IMR-90 (cell line): ENCODE measurements around the gene HPSE. TPM values are rescaled to one million over a fixed set of nuclear protein-coding genes. Genes with fewer than 3 reads are reported as not detected.

Source experiments
- ATAC-seq: fragments of 200-7000 bp; cut with Tn5 transposase; 2 replicates; pipeline ENCODE4 v1.9.1; 2020; ENCODE audit warnings: low read depth, mild to moderate bottlenecking, moderate library complexity
- BruUV-seq: library from RNA; stranded (reverse); fragments of 400-500 nt; replicated peaks from 2 replicates; lab custom pipeline; 2021; lab: Mats Ljungman, UMichigan
- CTCF ChIA-PET: fragments of 300-600 bp; formaldehyde crosslinking; extraction: SDS; loops from one replicate; lab custom pipeline; 2021; ENCODE audit warnings: antibody characterized with exemption; lab: Yijun Ruan, JAX
- POLR2A ChIA-PET: fragments of 300-600 bp; sonication (Branson Sonifier 250); formaldehyde crosslinking; loops from one replicate; lab custom pipeline; 2022; ENCODE audit warnings: antibody characterized with exemption; ENCODE audit not compliant: unreplicated experiment; lab: Charles Lee
- DNase-seq: peaks from one replicate; pipeline ENCODE4 v3.0.0; 2013
- H2AFZ ChIP-seq: replicated peaks from 2 replicates; pipeline ENCODE3; 2013; ENCODE audit warnings: low read length, mild to moderate bottlenecking; ENCODE audit not compliant: poor library complexity
- H2AK5ac ChIP-seq: 2 replicates; pipeline ENCODE4 v1.6.1; 2013; ENCODE audit warnings: low read depth, low read length, inconsistent platforms
- H2AK9ac ChIP-seq: replicated peaks from 2 replicates; pipeline ENCODE3; 2013; ENCODE audit warnings: mild to moderate bottlenecking, low read depth, low read length, moderate library complexity; ENCODE audit not compliant: poor library complexity
- H2BK120ac ChIP-seq: 2 replicates; pipeline ENCODE4 v1.6.1; 2013; ENCODE audit warnings: low read depth, low read length, inconsistent platforms
- H2BK15ac ChIP-seq: 3 replicates; pipeline ENCODE4 v1.6.1; 2013; ENCODE audit warnings: low read depth, low read length, inconsistent platforms
- H2BK20ac ChIP-seq: 2 replicates; pipeline ENCODE4 v1.6.1; 2013; ENCODE audit warnings: low read depth, mild to moderate bottlenecking, inconsistent platforms, low read length, moderate library complexity
- H2BK5ac ChIP-seq: 2 replicates; pipeline ENCODE4 v1.6.1; 2013; ENCODE audit warnings: mild to moderate bottlenecking, low read depth, low read length, inconsistent platforms; ENCODE audit not compliant: poor library complexity, severe bottlenecking
- H3K14ac ChIP-seq: replicated peaks from 2 replicates; pipeline ENCODE4 v1.6.1; 2013; ENCODE audit warnings: low read depth, low read length, inconsistent platforms
- H3K18ac ChIP-seq: 2 replicates; pipeline ENCODE4 v1.6.1; 2013; ENCODE audit warnings: low read depth, low read length, control low read depth
- H3K23ac ChIP-seq: 2 replicates; pipeline ENCODE4 v1.6.1; 2013; ENCODE audit warnings: low read depth, low read length, inconsistent platforms
- H3K27ac ChIP-seq: 2 replicates; pipeline ENCODE4 v1.5.1; 2013; ENCODE audit warnings: mild to moderate bottlenecking, control low read depth, low read length; ENCODE audit not compliant: insufficient read depth
- H3K27me3 ChIP-seq: 2 replicates; pipeline ENCODE4 v1.6.1; 2013; ENCODE audit warnings: low read length; ENCODE audit not compliant: control insufficient read depth, insufficient read depth
- H3K36me3 ChIP-seq: 2 replicates; pipeline ENCODE4 v1.6.1; 2013; ENCODE audit warnings: low read length, mixed read lengths; ENCODE audit not compliant: control insufficient read depth, insufficient read depth
- H3K4ac ChIP-seq: 2 replicates; pipeline ENCODE4 v1.6.1; 2013; ENCODE audit warnings: low read depth, low read length, inconsistent platforms
- H3K4me1 ChIP-seq: 2 replicates; pipeline ENCODE4 v1.6.1; 2013; ENCODE audit warnings: low read length, mixed read lengths; ENCODE audit not compliant: control insufficient read depth, insufficient read depth
- H3K4me2 ChIP-seq: 2 replicates; pipeline ENCODE4 v1.6.1; 2013; ENCODE audit warnings: low read depth, mild to moderate bottlenecking, control low read depth, low read length, moderate library complexity
- H3K4me3 ChIP-seq: 2 replicates; pipeline ENCODE4 v1.5.1; 2013; ENCODE audit warnings: low read depth, mild to moderate bottlenecking, control low read depth, low read length, moderate library complexity; ENCODE audit not compliant: insufficient read depth
- H3K56ac ChIP-seq: 2 replicates; pipeline ENCODE4 v1.6.1; 2013; ENCODE audit warnings: low read length, inconsistent platforms; ENCODE audit not compliant: insufficient read depth; ENCODE audit errors: extremely low read depth
- H3K79me1 ChIP-seq, 2 experiments: 2 replicates each; pipeline ENCODE4 v1.6.1; 2013; ENCODE audit warnings: low read length in 2 of 2, inconsistent platforms in 1 of 2, low read depth in 1 of 2
- H3K9ac ChIP-seq: 2 replicates; pipeline ENCODE4 v1.6.1; 2013; ENCODE audit warnings: low read depth, low read length, control low read depth
- H3K9me1 ChIP-seq: 2 replicates; pipeline ENCODE4 v1.6.1; 2013; ENCODE audit warnings: low read length, inconsistent platforms; ENCODE audit not compliant: insufficient read depth
- H3K9me3 ChIP-seq: 2 replicates; pipeline ENCODE4 v1.6.1; 2013; ENCODE audit warnings: low read length; ENCODE audit not compliant: control insufficient read depth, insufficient read depth
- H4K20me1 ChIP-seq: 2 replicates; pipeline ENCODE4 v1.6.1; 2013; ENCODE audit warnings: low read length, inconsistent platforms; ENCODE audit not compliant: insufficient read depth
- H4K5ac ChIP-seq: 2 replicates; pipeline ENCODE4 v1.6.1; 2013; ENCODE audit warnings: mild to moderate bottlenecking, low read depth, low read length, control low read depth
- H4K8ac ChIP-seq, 2 experiments: 2 replicates each; pipeline ENCODE4 v1.6.1; 2013; ENCODE audit warnings: low read depth in 2 of 2, low read length in 2 of 2, control low read depth in 1 of 2, inconsistent platforms in 1 of 2
- H4K91ac ChIP-seq: 2 replicates; pipeline ENCODE4 v1.6.1; 2013; ENCODE audit warnings: low read depth, low read length, inconsistent platforms; ENCODE audit not compliant: insufficient read depth
- BHLHE40 ChIP-seq: fragments of 150-350 bp; IDR thresholded peaks from 2 replicates; pipeline ENCODE4 v1.6.1; 2016; ENCODE audit warnings: mild to moderate bottlenecking, low read depth, low read length
- CEBPB ChIP-seq: IDR thresholded peaks from 2 replicates; pipeline ENCODE4 v1.6.1; 2012; ENCODE audit warnings: low read depth, low read length, improper control_type of control experiment
- CHD1 ChIP-seq: IDR thresholded peaks from 2 replicates; pipeline ENCODE4 v1.6.1; 2012; ENCODE audit warnings: low read depth, low read length, improper control_type of control experiment
- CTCF ChIP-seq: conservative IDR thresholded peaks from 2 replicates; pipeline ENCODE4 v1.5.1; 2012; ENCODE audit warnings: mild to moderate bottlenecking, low read depth, low read length, improper control_type of control experiment
- ELK1 ChIP-seq: fragments of 150-350 bp; IDR thresholded peaks from 2 replicates; pipeline ENCODE4 v1.6.1; 2016; ENCODE audit warnings: low read depth, mild to moderate bottlenecking, low read length, moderate library complexity, borderline replicate concordance
- MAFK ChIP-seq: IDR thresholded peaks from 2 replicates; pipeline ENCODE4 v1.6.1; 2012; ENCODE audit warnings: low read depth, low read length, improper control_type of control experiment
- MAZ ChIP-seq: IDR thresholded peaks from 2 replicates; pipeline ENCODE4 v1.6.1; 2012; ENCODE audit warnings: low read depth, mild to moderate bottlenecking, low read length, improper control_type of control experiment, moderate library complexity, borderline replicate concordance
- POLR2A ChIP-seq: IDR thresholded peaks from 2 replicates; pipeline ENCODE4 v1.6.1; 2012; ENCODE audit warnings: mild to moderate bottlenecking, low read depth, low read length
- SMC3 ChIP-seq: fragments of 150-350 bp; IDR thresholded peaks from 2 replicates; pipeline ENCODE4 v1.6.1; 2016; ENCODE audit warnings: low read depth, mild to moderate bottlenecking, antibody characterized with exemption, low read length, moderate library complexity
- WGBS, 2 experiments: methylation state at CpG; one replicate each; pipeline versions ENCODE4 v1.1.5 to v1.1.7; 2013; ENCODE audit warnings: missing lambda C conversion rate in 2 of 2; ENCODE audit not compliant: insufficient read length in 1 of 2; ENCODE audit errors: extremely low coverage in 2 of 2; 5-methylcytosine and 5-hydroxymethylcytosine counted together
- dilution Hi-C: fragments of 300-500 bp; cut with HindIII; formaldehyde crosslinking; loops from one replicate; pipeline ENCODE4 v1.14.3; 2018; ENCODE audit warnings: low sequenced_read_pairs; ENCODE audit not compliant: unreplicated experiment
- in situ Hi-C: fragments of 300-500 bp; cut with MboI; formaldehyde crosslinking; loops from 3 replicates; pipeline ENCODE4 v1.14.3; 2019; ENCODE audit warnings: low sequenced_read_pairs, inconsistent platforms, mixed read lengths
- intact Hi-C: fragments of 100-400 bp; cut with micrococcal nuclease; formaldehyde crosslinking; loops from 2 replicates; pipeline ENCODE4 v1.10.0; 2022
- polyA plus RNA-seq, 3 experiments: library from polyadenylated mRNA; depleted of rRNA; stranded (reverse); fragments of >200 nt; gene quantifications; 2 replicates each; pipeline ENCODE4 v1.2.3, GENCODE V29; 2012; ENCODE audit warnings: low replicate concordance in 1 of 3
- total RNA-seq: library from RNA; depleted of rRNA; stranded (reverse); fragments of >200 nt; gene quantifications from 2 replicates; pipeline ENCODE4 v1.2.3, GENCODE V29; 2012

HPSE gene
- total and polyA plus RNA-seq, 2 of the 4 experiments (the other 2 are of a cell fraction): under 0.01 to 0.09 TPM

DNA sequence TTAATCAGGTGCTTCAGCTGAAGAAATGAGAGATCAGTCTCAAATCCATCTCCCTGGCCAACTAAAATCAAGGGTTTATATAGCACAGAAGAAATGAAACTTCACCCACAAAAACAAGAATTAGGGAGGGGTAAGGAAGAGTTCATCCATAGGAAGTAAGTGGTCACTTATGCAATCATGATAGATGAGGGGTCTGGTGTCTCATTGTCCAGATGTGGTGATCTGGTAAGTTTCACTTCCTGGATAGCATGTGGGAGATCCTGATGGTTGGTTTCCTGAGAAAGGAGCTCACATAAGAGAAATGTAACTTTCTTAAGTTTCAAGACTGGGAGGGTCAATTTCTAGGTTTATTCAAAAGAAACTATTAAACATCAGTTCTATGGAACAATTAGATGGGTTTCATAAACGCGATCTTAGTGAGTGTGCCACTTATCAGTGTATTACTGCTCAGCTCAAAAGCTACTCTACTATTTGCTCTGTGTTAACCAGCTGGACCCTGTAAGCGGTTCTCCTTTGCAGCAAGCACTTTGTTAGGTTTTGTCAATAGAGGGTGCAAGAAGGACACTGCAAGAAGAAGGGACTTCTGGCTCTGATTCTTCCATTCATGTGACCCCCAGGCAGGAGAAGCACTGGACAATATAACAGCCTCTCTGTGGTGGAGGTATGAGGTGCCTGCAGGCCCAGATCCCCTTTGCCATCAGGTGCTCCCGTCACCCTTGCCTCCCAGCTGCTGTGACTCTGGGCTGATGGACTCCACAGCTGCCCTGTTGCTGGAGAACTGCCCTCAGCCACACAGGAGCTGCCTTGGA lies 35.4 kb upstream of the HPSE start (continued):
- TF ChIP-seq CTCF: no peak
- no peak for TF ChIP-seq POLR2A

- POLR2A ChIA-PET: no interaction called here
- no peaks in the 10 kb centered on the region for H4K20me1 ChIP-seq
- TF ChIP-seq CEBPB: no peak
- no peak for TF ChIP-seq MAZ
- no peak for TF ChIP-seq ELK1
- TF ChIP-seq BHLHE40: no peak
- no peak for TF ChIP-seq SMC3
- no peak for TF ChIP-seq MAFK
- TF ChIP-seq CHD1: no peak
- TF ChIP-seq CTCF: no peak
Observed at GRCh38 chr4:83364312-83364711, 29.7 kb upstream of the HPSE start.

More at GRCh38 chr4:83364312-83364711, 29.7 kb upstream of the HPSE start:
- Histone ChIP-seq H3K14ac (no peak overlapping the region), H2AFZ (no peak overlapping the region), H3K4me2 (no peak overlapping the region), H2AK9ac (no peak overlapping the region), H3K4me1 (no peaks in the 10 kb centered on the region), H4K91ac (no peak overlapping the region), H4K8ac (no peak overlapping the region), H3K27ac (no peak overlapping the region), H3K9ac (no peak overlapping the region), H3K9me1 (0 out of 2 replicates have a peak, but pooled peaks cover 2% of the 10 kb centered on the region), H3K9me3 (no peaks in the 10 kb centered on the region), H2BK15ac (no peak overlapping the region), H3K4me3 (no peak overlapping the region), H3K4ac (no peak overlapping the region), H3K36me3 (no peaks in the 10 kb centered on the region), H3K23ac (no peak overlapping the region), H3K56ac (no peak overlapping the region), H3K27me3 (peaks cover 16% of the 10 kb centered on the region), H2BK120ac (no peak overlapping the region), H3K79me1 (no peaks in the 10 kb centered on the region), H4K5ac (no peak overlapping the region), H2BK5ac (no peak overlapping the region), H3K18ac (no peak overlapping the region), H2BK20ac (no peak overlapping the region), H2AK5ac (no peak overlapping the region)
- CTCF ChIA-PET: no interaction called here
- dilution Hi-C loops: no loop called here
- DNase-seq: no peak
- intact Hi-C loops: no loop called here
- no peak for ATAC-seq
- no TSS peak for BruUV-seq
- WGBS, 2 experiments: 93% methylated on average over 3 of the region's 3 CpGs; no CpG with 5 or more reads in 1 of the 2 experiments
- in situ Hi-C loops: loop anchor here (10.0 kb wide), 1 partner anchor 270 kb away; no protein-coding TSS in a partner anchor
